HG03342 (cell line): ENCODE results near the gene CTAG1A.
"Not testable (repeated sequence)": the region's sequence is repeated elsewhere in the genome, so short reads cannot be mapped to it uniquely, and the experiment has no call there.

Experiments used
- ATAC-seq: cut with Tn5 transposase; IDR thresholded peaks from one replicate; pipeline ENCODE4 v1.9.1; 2021; ENCODE audit warnings: mild to moderate bottlenecking, moderate library complexity; ENCODE audit not compliant: unreplicated experiment

CTAG1A gene

GRCh38 chrX:154608823-154609222, 23.9 kb downstream of the CTAG1A start:
- ATAC-seq = not testable (repeated sequence)

- ATAC-seq = not testable (repeated sequence)
Measured at GRCh38 chrX:154611146-154611545, 26.2 kb downstream of the CTAG1A start.

- not testable (repeated sequence) for ATAC-seq
Measured at GRCh38 chrX:154613586-154613985, 28.7 kb downstream of the CTAG1A start.

- ATAC-seq = not testable (repeated sequence)
Measured at GRCh38 chrX:154619182-154619581, 34.2 kb downstream of the CTAG1A start, which contains the start of gene CTAG1B. Gene CTAG1B (minus strand): TSS chrX:154619282. CDS start chrX:154619218, 64 bp downstream.

GRCh38 chrX:154620767-154621414, 36.0 kb downstream of the CTAG1A start:
- not testable (repeated sequence) for ATAC-seq

GRCh38 chrX:154628960-154629359, 44.0 kb downstream of the CTAG1A start:
- not testable (repeated sequence) for ATAC-seq

GRCh38 chrX:154630949-154631348, 46.0 kb downstream of the CTAG1A start:
- not testable (repeated sequence) for ATAC-seq

GRCh38 chrX:154633661-154634060, 48.7 kb downstream of the CTAG1A start:
- not testable (repeated sequence) for ATAC-seq
